Ascending aorta (tissue), 2 donors: ENCODE measurements around the gene SLC2A10. TPM values are rescaled to one million over a fixed set of nuclear protein-coding genes. Genes with fewer than 3 reads are reported as not detected.

Source experiments
- DNase-seq, 2 donors: peaks; one replicate each; pipeline ENCODE4 v3.0.0-alpha.2; 2019; ENCODE audit warnings: low spot score in 2 of 2
- H3K27ac ChIP-seq, 2 donors: fragments of 200-600 bp; sonication (generic); one replicate each; pipeline ENCODE4 v1.5.1; 2016 to 2017; ENCODE audit warnings: mild to moderate bottlenecking in 1 of 2
- H3K27me3 ChIP-seq: fragments of 200-600 bp; sonication (generic); one replicate; pipeline ENCODE4 v1.5.1; 2017
- H3K36me3 ChIP-seq, 2 donors: fragments of 200-600 bp; sonication (generic); one replicate each; pipeline ENCODE4 v1.5.1; 2016
- H3K4me1 ChIP-seq, 2 donors: fragments of 200-600 bp; sonication (generic); one replicate each; pipeline ENCODE4 v1.5.1; 2016 to 2017; ENCODE audit warnings: mild to moderate bottlenecking in 1 of 2
- H3K4me3 ChIP-seq, 2 donors: fragments of 200-600 bp; sonication (generic); one replicate each; pipeline ENCODE4 v1.5.1; 2016 to 2017; ENCODE audit warnings: mild to moderate bottlenecking in 1 of 2
- H3K9me3 ChIP-seq, 2 donors: fragments of 200-600 bp; sonication (generic); one replicate each; pipeline ENCODE4 v1.5.1; 2016
- intact Hi-C: fragments of 100-400 bp; cut with DNase I; formaldehyde crosslinking; loops from one replicate; pipeline ENCODE4 v1.15.1; 2023
- total RNA-seq: library from RNA; depleted of rRNA; stranded (reverse); fragments of >200 nt; gene quantifications from one replicate; pipeline ENCODE4 v1.1.0, GENCODE V29; 2016
- TF ChIP-seq, protein P1 (sequence below), 3 experiments: fragments of 200-600 bp in 2 of 3; fragments of 450-650 bp in 1 of 3; sonication (generic) in 2 of 3; IDR thresholded peaks; one replicate each; pipeline ENCODE4 v1.5.1; 2016 to 2019; ENCODE audit warnings: antibody characterized with exemption in 3 of 3, mild to moderate bottlenecking in 1 of 3, moderate library complexity in 1 of 3

SLC2A10 gene
- total RNA-seq, 1 donor from 2014 or later = 13.1 TPM

DNA sequence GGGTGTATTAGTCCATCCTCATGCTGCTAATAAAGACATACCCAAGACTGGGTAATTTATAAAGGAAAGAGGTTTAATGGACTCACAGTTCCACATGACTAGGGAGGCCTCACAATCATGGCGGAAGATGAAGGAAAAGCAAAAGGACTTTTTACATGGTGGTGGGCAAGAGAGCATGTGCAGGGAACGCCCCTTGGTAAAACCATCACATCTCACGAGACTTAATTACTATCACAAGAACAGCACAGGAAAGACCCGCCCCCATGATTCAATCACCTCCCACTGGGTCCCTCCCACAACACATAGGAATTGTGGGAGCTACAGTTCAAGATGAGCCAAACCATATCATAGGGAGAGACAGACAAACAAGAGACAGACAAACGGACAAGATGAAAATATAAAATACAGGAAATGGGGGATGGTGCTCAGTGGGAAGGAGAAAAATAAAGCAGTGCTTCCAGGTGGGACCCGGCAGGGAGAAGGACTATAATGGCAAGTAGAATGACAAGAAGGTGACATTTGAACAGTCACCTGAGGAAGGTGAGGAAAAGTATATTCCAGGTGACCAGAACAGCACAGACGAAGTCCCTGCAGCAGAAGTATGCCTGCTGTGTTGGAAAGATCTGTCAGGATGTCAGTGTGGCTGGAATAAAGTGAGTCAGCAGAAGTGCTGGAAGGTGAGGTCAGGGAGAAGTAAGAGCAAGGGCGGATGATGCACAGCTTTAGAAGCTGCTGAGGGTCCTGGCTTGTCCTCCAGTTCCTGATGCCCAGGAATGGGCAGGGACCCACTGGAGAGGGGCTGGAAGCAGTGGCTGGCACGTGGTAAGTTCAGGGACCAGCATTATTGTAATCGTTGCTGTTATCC, 61.1 kb downstream of the SLC2A10 start:
- Histone ChIP-seq H3K27ac (no peak overlapping the region), H3K4me1 (no peaks in the 10 kb centered on the region), H3K27me3 (no peaks in the 10 kb centered on the region), H3K9me3 (no peaks in the 10 kb centered on the region), H3K36me3 (no peaks in the 10 kb centered on the region), H3K4me3 (no peak overlapping the region)
- TF ChIP-seq, protein P1, sequence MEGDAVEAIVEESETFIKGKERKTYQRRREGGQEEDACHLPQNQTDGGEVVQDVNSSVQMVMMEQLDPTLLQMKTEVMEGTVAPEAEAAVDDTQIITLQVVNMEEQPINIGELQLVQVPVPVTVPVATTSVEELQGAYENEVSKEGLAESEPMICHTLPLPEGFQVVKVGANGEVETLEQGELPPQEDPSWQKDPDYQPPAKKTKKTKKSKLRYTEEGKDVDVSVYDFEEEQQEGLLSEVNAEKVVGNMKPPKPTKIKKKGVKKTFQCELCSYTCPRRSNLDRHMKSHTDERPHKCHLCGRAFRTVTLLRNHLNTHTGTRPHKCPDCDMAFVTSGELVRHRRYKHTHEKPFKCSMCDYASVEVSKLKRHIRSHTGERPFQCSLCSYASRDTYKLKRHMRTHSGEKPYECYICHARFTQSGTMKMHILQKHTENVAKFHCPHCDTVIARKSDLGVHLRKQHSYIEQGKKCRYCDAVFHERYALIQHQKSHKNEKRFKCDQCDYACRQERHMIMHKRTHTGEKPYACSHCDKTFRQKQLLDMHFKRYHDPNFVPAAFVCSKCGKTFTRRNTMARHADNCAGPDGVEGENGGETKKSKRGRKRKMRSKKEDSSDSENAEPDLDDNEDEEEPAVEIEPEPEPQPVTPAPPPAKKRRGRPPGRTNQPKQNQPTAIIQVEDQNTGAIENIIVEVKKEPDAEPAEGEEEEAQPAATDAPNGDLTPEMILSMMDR (IDR thresholded peaks at IDR 0.05) = no peak
- intact Hi-C loops = no loop called here
- DNase-seq = no peak

DNA sequence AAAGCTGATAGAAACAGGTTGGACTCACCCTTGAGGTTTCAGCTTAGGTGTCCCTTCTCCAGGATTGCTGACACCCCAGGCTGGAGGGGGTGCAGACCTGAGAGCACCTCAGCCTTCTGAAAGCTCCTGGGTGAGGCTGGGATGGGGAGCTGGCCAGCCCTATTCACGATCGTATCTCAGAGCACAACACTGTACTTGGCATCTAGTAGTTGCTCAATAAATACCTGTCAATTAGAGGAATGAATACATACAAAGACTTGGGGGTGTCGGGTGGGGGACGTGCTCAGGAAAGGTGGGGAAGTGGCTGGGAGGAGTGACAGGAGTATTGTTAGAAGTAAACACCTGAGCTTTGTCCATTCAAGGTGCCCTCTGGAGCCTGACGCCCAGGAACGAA, 61.7 kb downstream of the SLC2A10 start:
- Histone ChIP-seq H3K27me3 (no peaks in the 10 kb centered on the region), H3K9me3 (no peaks in the 10 kb centered on the region), H3K27ac (no peak overlapping the region), H3K4me3 (no peak overlapping the region), H3K4me1 (no peaks in the 10 kb centered on the region), H3K36me3 (no peaks in the 10 kb centered on the region)
- TF ChIP-seq, protein P1 (IDR thresholded peaks at IDR 0.05) = no peak
- intact Hi-C loops = no loop called here
- DNase-seq = no peak

DNA sequence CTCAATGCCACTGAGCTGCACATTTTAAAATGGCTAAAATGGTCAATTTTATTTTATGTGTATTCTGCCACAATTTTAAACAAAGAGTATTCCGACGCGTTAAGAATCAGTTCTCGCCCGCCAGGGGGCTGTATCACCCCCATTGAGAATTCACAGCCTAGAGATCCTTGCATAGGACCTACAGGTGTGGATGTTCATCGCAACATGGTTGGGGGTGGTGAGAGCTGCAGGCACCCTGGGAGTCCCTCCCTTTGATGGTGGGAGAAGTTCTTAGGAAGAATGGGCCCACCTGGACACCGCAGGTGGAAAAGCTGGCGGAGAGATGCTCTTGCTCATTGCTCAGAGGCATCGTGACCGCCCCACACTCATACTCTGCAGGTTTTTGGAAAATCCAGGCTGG, 63.5 kb downstream of the SLC2A10 start:
- TF ChIP-seq, protein P1 (IDR thresholded peaks at IDR 0.05) = no peak
- no peaks in the 10 kb centered on the region for H3K27me3 ChIP-seq
- no peaks in the 10 kb centered on the region for H3K36me3 ChIP-seq
- H3K4me1 ChIP-seq = no peaks in the 10 kb centered on the region
- DNase-seq = no peak
- no peaks in the 10 kb centered on the region for H3K9me3 ChIP-seq
- intact Hi-C loops = no loop called here
- H3K4me3 ChIP-seq = no peak overlapping the region
- H3K27ac ChIP-seq = no peak overlapping the region

DNA sequence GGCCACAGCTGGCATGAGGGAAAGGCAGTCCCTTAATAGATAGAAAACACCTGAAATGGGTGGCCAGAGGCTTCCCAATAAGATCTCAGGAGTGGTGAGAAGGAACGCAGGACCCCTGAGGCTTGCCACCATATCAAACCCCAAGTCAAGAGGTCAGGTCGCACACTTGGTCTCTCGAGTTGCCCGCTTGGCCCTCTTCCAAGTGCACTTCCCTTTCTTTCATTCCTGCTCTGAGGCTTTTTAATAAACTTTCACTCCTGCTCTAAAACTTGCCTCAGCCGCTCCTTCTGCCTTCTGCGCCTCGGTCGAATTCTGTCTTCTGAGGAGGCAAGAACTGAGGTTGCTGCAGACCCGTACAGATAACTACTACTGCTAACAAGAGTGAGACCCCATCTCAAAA, 64.2 kb downstream of the SLC2A10 start:
- no peak for DNase-seq
- Histone ChIP-seq H3K9me3 (no peaks in the 10 kb centered on the region), H3K36me3 (no peaks in the 10 kb centered on the region), H3K4me3 (no peak overlapping the region), H3K27me3 (no peaks in the 10 kb centered on the region), H3K4me1 (no peaks in the 10 kb centered on the region), H3K27ac (no peak overlapping the region)
- intact Hi-C loops = no loop called here
- TF ChIP-seq, protein P1 (IDR thresholded peaks at IDR 0.05) = no peak

DNA sequence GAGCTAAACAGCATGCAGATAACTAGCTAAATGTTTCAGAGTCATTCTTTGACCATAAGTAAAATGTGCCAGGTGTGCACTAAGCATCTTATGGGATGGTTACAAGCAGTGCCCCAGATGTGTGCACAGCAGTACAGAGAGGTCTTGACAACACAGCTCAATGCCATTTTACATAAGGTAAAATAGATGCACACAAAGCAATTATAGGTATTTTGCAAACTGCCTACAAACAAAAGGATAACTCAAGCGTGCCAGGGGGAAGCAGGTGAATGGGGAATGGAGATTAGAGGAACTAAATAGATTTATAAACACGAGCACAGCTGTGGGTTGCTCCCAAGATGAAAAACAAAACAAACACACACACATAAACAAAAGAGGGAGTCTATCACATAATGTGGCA, 64.8 kb downstream of the SLC2A10 start:
- TF ChIP-seq, protein P1 (IDR thresholded peaks at IDR 0.05) = no peak
- DNase-seq = no peak
- H3K27me3 ChIP-seq = no peaks in the 10 kb centered on the region
- no peak overlapping the region for H3K4me3 ChIP-seq
- no peaks in the 10 kb centered on the region for H3K4me1 ChIP-seq
- no peaks in the 10 kb centered on the region for H3K9me3 ChIP-seq
- no peaks in the 10 kb centered on the region for H3K36me3 ChIP-seq
- intact Hi-C loops = no loop called here
- H3K27ac ChIP-seq = no peak overlapping the region
